ENCODE results near the gene DEK. TPM values are rescaled to one million over a fixed set of nuclear protein-coding genes. Genes with fewer than 3 reads are reported as not detected.

DEK gene
- total RNA-seq, 1 donor from 2014 or later = 33.8 TPM

DNA sequence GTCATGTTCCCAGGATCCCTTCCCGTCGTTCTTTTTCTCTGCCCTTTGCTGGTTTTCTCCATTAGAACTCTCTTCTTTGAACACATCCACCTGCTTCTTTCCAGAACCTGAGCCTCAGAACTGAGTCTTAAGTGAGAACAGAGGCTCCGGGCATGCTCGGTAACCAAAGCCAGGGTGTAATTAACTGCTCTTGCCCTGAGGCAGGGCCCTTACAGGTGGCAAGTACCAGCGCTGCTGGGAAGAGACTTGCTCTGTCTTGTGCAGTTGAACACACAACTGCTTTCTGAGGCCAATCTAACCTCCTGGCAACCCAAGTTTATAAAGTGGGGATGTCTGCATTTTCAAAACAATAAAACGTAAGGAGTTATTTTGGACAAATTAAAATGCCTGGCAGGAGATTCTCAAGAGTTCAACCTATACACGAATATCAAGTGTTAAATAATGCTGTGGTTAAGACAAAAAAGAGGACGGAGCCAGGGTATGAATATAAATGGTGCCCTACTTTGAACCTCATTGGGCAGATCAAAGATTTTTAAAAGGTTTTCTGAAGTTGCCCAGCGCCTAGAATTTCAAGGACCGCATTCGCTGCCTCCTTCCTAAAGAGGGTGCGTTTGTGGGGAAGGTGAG is 12.4 kb upstream of the DEK start:
- Mint-ChIP-seq H3K27ac (ENCODE audit: unreplicated experiment) (no peak overlapping the region), H3K27me3 (ENCODE audit: unreplicated experiment) (peaks cover 5% of the 10 kb centered on the region), H3K4me1 (ENCODE audit: low read depth, unreplicated experiment) (peaks cover 5% of the 10 kb centered on the region), H3K4me3 (ENCODE audit: unreplicated experiment) (peak overlapping the region; percentile 88), H3K9me3 (ENCODE audit: unreplicated experiment) (no peaks in the 10 kb centered on the region), H3K36me3 (ENCODE audit: unreplicated experiment) (no peaks in the 10 kb centered on the region)
- no peak for DNase-seq
- TF ChIP-seq, protein P1, sequence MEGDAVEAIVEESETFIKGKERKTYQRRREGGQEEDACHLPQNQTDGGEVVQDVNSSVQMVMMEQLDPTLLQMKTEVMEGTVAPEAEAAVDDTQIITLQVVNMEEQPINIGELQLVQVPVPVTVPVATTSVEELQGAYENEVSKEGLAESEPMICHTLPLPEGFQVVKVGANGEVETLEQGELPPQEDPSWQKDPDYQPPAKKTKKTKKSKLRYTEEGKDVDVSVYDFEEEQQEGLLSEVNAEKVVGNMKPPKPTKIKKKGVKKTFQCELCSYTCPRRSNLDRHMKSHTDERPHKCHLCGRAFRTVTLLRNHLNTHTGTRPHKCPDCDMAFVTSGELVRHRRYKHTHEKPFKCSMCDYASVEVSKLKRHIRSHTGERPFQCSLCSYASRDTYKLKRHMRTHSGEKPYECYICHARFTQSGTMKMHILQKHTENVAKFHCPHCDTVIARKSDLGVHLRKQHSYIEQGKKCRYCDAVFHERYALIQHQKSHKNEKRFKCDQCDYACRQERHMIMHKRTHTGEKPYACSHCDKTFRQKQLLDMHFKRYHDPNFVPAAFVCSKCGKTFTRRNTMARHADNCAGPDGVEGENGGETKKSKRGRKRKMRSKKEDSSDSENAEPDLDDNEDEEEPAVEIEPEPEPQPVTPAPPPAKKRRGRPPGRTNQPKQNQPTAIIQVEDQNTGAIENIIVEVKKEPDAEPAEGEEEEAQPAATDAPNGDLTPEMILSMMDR (IDR thresholded peaks at IDR 0.05; ENCODE audit: partially characterized antibody, unreplicated experiment) = no peak

- H3K4me1 Mint-ChIP-seq (ENCODE audit: low read depth, unreplicated experiment) = no peaks in the 10 kb centered on the region
- no peaks in the 10 kb centered on the region for H3K36me3 Mint-ChIP-seq (ENCODE audit: unreplicated experiment)
- H3K9me3 Mint-ChIP-seq (ENCODE audit: unreplicated experiment) = peaks cover under 1% of the 10 kb centered on the region
- DNase-seq = no peak
- H3K4me3 Mint-ChIP-seq (ENCODE audit: unreplicated experiment) = no peak overlapping the region
- H3K27ac Mint-ChIP-seq (ENCODE audit: unreplicated experiment) = no peak overlapping the region
- H3K27me3 Mint-ChIP-seq (ENCODE audit: unreplicated experiment) = peaks cover 2% of the 10 kb centered on the region
- TF ChIP-seq, protein P1 (IDR thresholded peaks at IDR 0.05; ENCODE audit: partially characterized antibody, unreplicated experiment) = no peak
Measured at GRCh38 chr6:18270216-18270615, 5.9 kb upstream of the DEK start.

GRCh38 chr6:18269717-18270116 is 5.4 kb upstream of the DEK start:
- no peaks in the 10 kb centered on the region for H3K4me1 Mint-ChIP-seq (ENCODE audit: low read depth, unreplicated experiment)
- H3K36me3 Mint-ChIP-seq (ENCODE audit: unreplicated experiment) = no peaks in the 10 kb centered on the region
- H3K27me3 Mint-ChIP-seq (ENCODE audit: unreplicated experiment) = peaks cover 4% of the 10 kb centered on the region
- TF ChIP-seq, protein P1 (IDR thresholded peaks at IDR 0.05; ENCODE audit: partially characterized antibody, unreplicated experiment) = no peak
- H3K9me3 Mint-ChIP-seq (ENCODE audit: unreplicated experiment) = peaks cover 3% of the 10 kb centered on the region
- H3K27ac Mint-ChIP-seq (ENCODE audit: unreplicated experiment) = no peak overlapping the region
- H3K4me3 Mint-ChIP-seq (ENCODE audit: unreplicated experiment) = no peak overlapping the region
- DNase-seq = no peak

GRCh38 chr6:18269253-18269652 is 4.9 kb upstream of the DEK start:
- H3K9me3 Mint-ChIP-seq (ENCODE audit: unreplicated experiment) = peaks cover 3% of the 10 kb centered on the region
- H3K4me3 Mint-ChIP-seq (ENCODE audit: unreplicated experiment) = no peak overlapping the region
- H3K4me1 Mint-ChIP-seq (ENCODE audit: low read depth, unreplicated experiment) = no peaks in the 10 kb centered on the region
- no peak overlapping the region for H3K27ac Mint-ChIP-seq (ENCODE audit: unreplicated experiment)
- H3K27me3 Mint-ChIP-seq (ENCODE audit: unreplicated experiment) = peaks cover 4% of the 10 kb centered on the region
- TF ChIP-seq, protein P1 (IDR thresholded peaks at IDR 0.05; ENCODE audit: partially characterized antibody, unreplicated experiment) = no peak
- no peaks in the 10 kb centered on the region for H3K36me3 Mint-ChIP-seq (ENCODE audit: unreplicated experiment)
- DNase-seq = no peak

- Mint-ChIP-seq H3K27ac (ENCODE audit: unreplicated experiment) (no peak overlapping the region), H3K9me3 (ENCODE audit: unreplicated experiment) (peaks cover 8% of the 10 kb centered on the region), H3K4me3 (ENCODE audit: unreplicated experiment) (no peak overlapping the region), H3K27me3 (ENCODE audit: unreplicated experiment) (peaks cover 11% of the 10 kb centered on the region), H3K4me1 (ENCODE audit: low read depth, unreplicated experiment) (peaks cover 3% of the 10 kb centered on the region), H3K36me3 (ENCODE audit: unreplicated experiment) (no peaks in the 10 kb centered on the region)
- no peak for DNase-seq
- TF ChIP-seq, protein P1 (IDR thresholded peaks at IDR 0.05; ENCODE audit: partially characterized antibody, unreplicated experiment) = no peak
Measured at GRCh38 chr6:18268066-18268465, 3.7 kb upstream of the DEK start.
